ENCODE measurements around the gene C8G.

The C8G gene

GRCh38 chr9:136944519-136945332 is at the start of gene C8G, which contains the start of gene FBXW5:
C8G (plus strand) TSS chr9:136945243; CDS start chr9:136945321, 78 bp downstream.
FBXW5 (minus strand) TSS chr9:136944738; CDS start chr9:136944083, 655 bp downstream.
- peaks cover 12% of the 10 kb centered on the region for H3K36me3 Mint-ChIP-seq (ENCODE audit: low read depth)
- H3K9me3 Mint-ChIP-seq = no peaks in the 10 kb centered on the region
- peak within 1 kb of the TSS; percentile 79 for H3K4me3 Mint-ChIP-seq
- peaks cover 5% of the 10 kb centered on the region for H3K4me1 Mint-ChIP-seq (ENCODE audit: low read depth)
- H3K27ac Mint-ChIP-seq = peak within 1 kb of the TSS; percentile 84
- no peaks in the 10 kb centered on the region for H3K27me3 Mint-ChIP-seq (ENCODE audit: low read depth)
- peak; percentile 97 for DNase-seq (ENCODE audit: low spot score)

- H3K4me3 Mint-ChIP-seq = no peak overlapping the region
- peaks cover 38% of the 10 kb centered on the region for H3K36me3 Mint-ChIP-seq (ENCODE audit: low read depth)
- H3K9me3 Mint-ChIP-seq = no peaks in the 10 kb centered on the region
- no peaks in the 10 kb centered on the region for H3K27me3 Mint-ChIP-seq (ENCODE audit: low read depth)
- no peak overlapping the region for H3K27ac Mint-ChIP-seq
- DNase-seq (ENCODE audit: low spot score) = no peak
- peaks cover 14% of the 10 kb centered on the region for H3K4me1 Mint-ChIP-seq (ENCODE audit: low read depth)
These were observed 49.0 kb upstream of the C8G start for GRCh38 chr9:136896027-136896426.

- H3K4me3 Mint-ChIP-seq = no peak overlapping the region
- H3K36me3 Mint-ChIP-seq (ENCODE audit: low read depth) = peaks cover 46% of the 10 kb centered on the region
- H3K9me3 Mint-ChIP-seq = no peaks in the 10 kb centered on the region
- H3K4me1 Mint-ChIP-seq (ENCODE audit: low read depth) = peaks cover 35% of the 10 kb centered on the region
- H3K27ac Mint-ChIP-seq = no peak overlapping the region
- no peaks in the 10 kb centered on the region for H3K27me3 Mint-ChIP-seq (ENCODE audit: low read depth)
- DNase-seq (ENCODE audit: low spot score) = no peak
These were observed 46.5 kb upstream of the C8G start for GRCh38 chr9:136898483-136899100.

GRCh38 chr9:136899196-136899595 is 45.8 kb upstream of the C8G start:
- Mint-ChIP-seq H3K4me1 (ENCODE audit: low read depth) (peaks cover 34% of the 10 kb centered on the region), H3K27ac (peak overlapping the region; percentile 63), H3K9me3 (no peaks in the 10 kb centered on the region), H3K4me3 (no peak overlapping the region), H3K27me3 (ENCODE audit: low read depth) (no peaks in the 10 kb centered on the region), H3K36me3 (ENCODE audit: low read depth) (peaks cover 45% of the 10 kb centered on the region)
- DNase-seq (ENCODE audit: low spot score) = no peak

- H3K4me3 Mint-ChIP-seq = no peak overlapping the region
- no peak for DNase-seq (ENCODE audit: low spot score)
- H3K36me3 Mint-ChIP-seq (ENCODE audit: low read depth) = peaks cover 42% of the 10 kb centered on the region
- H3K27me3 Mint-ChIP-seq (ENCODE audit: low read depth) = no peaks in the 10 kb centered on the region
- no peaks in the 10 kb centered on the region for H3K9me3 Mint-ChIP-seq
- peaks cover 36% of the 10 kb centered on the region for H3K4me1 Mint-ChIP-seq (ENCODE audit: low read depth)
- peak overlapping the region; percentile 94 for H3K27ac Mint-ChIP-seq
These were observed 44.5 kb upstream of the C8G start for GRCh38 chr9:136900556-136900955.

GRCh38 chr9:136900988-136901515 is 44.0 kb upstream of the C8G start:
- Mint-ChIP-seq H3K4me1 (ENCODE audit: low read depth) (peaks cover 36% of the 10 kb centered on the region), H3K9me3 (no peaks in the 10 kb centered on the region), H3K27ac (peak overlapping the region; percentile 94), H3K36me3 (ENCODE audit: low read depth) (peaks cover 45% of the 10 kb centered on the region), H3K27me3 (ENCODE audit: low read depth) (no peaks in the 10 kb centered on the region), H3K4me3 (peak overlapping the region; percentile 68)
- DNase-seq (ENCODE audit: low spot score) = no peak

- peak; percentile 85 for DNase-seq (ENCODE audit: low spot score)
- Mint-ChIP-seq H3K4me3 (peak overlapping the region; percentile 68), H3K27me3 (ENCODE audit: low read depth) (no peaks in the 10 kb centered on the region), H3K4me1 (ENCODE audit: low read depth) (peaks cover 37% of the 10 kb centered on the region), H3K9me3 (no peaks in the 10 kb centered on the region), H3K36me3 (ENCODE audit: low read depth) (peaks cover 50% of the 10 kb centered on the region), H3K27ac (peak overlapping the region; percentile 94)
These were observed 43.4 kb upstream of the C8G start for GRCh38 chr9:136901516-136902258.

GRCh38 chr9:136902259-136902821 is 42.7 kb upstream of the C8G start:
- H3K4me3 Mint-ChIP-seq = peak overlapping the region; percentile 68
- no peaks in the 10 kb centered on the region for H3K27me3 Mint-ChIP-seq (ENCODE audit: low read depth)
- H3K4me1 Mint-ChIP-seq (ENCODE audit: low read depth) = peaks cover 33% of the 10 kb centered on the region
- H3K27ac Mint-ChIP-seq = peak overlapping the region; percentile 94
- no peaks in the 10 kb centered on the region for H3K9me3 Mint-ChIP-seq
- peak; percentile 92 for DNase-seq (ENCODE audit: low spot score)
- peaks cover 55% of the 10 kb centered on the region for H3K36me3 Mint-ChIP-seq (ENCODE audit: low read depth)

GRCh38 chr9:136903041-136903554 is 41.9 kb upstream of the C8G start:
- no peak for DNase-seq (ENCODE audit: low spot score)
- Mint-ChIP-seq H3K27me3 (ENCODE audit: low read depth) (no peaks in the 10 kb centered on the region), H3K9me3 (no peaks in the 10 kb centered on the region), H3K4me3 (peak overlapping the region; percentile 68), H3K4me1 (ENCODE audit: low read depth) (peaks cover 33% of the 10 kb centered on the region), H3K27ac (peak overlapping the region; percentile 94), H3K36me3 (ENCODE audit: low read depth) (peaks cover 60% of the 10 kb centered on the region)

- H3K27ac Mint-ChIP-seq = no peak overlapping the region
These were observed 38.8 kb upstream of the C8G start for GRCh38 chr9:136906266-136906665.

GRCh38 chr9:136907011-136907914 is 37.8 kb upstream of the C8G start:
- Mint-ChIP-seq H3K4me1 (ENCODE audit: low read depth) (peaks cover 14% of the 10 kb centered on the region), H3K27ac (no peak overlapping the region), H3K36me3 (ENCODE audit: low read depth) (peaks cover 51% of the 10 kb centered on the region), H3K27me3 (ENCODE audit: low read depth) (no peaks in the 10 kb centered on the region), H3K9me3 (no peaks in the 10 kb centered on the region), H3K4me3 (no peak overlapping the region)
- no peak for DNase-seq (ENCODE audit: low spot score)

More at GRCh38 chr9:136906266-136906665, 38.8 kb upstream of the C8G start:
- H3K4me3 Mint-ChIP-seq = no peak overlapping the region
- peaks cover 24% of the 10 kb centered on the region for H3K4me1 Mint-ChIP-seq (ENCODE audit: low read depth)
- DNase-seq (ENCODE audit: low spot score) = no peak
- H3K36me3 Mint-ChIP-seq (ENCODE audit: low read depth) = peaks cover 58% of the 10 kb centered on the region
- no peaks in the 10 kb centered on the region for H3K9me3 Mint-ChIP-seq
- no peaks in the 10 kb centered on the region for H3K27me3 Mint-ChIP-seq (ENCODE audit: low read depth)

- no peak for DNase-seq (ENCODE audit: low spot score)
- no peak overlapping the region for H3K4me3 Mint-ChIP-seq
- no peaks in the 10 kb centered on the region for H3K27me3 Mint-ChIP-seq (ENCODE audit: low read depth)
- peaks cover 2% of the 10 kb centered on the region for H3K4me1 Mint-ChIP-seq (ENCODE audit: low read depth)
- no peak overlapping the region for H3K27ac Mint-ChIP-seq
- H3K9me3 Mint-ChIP-seq = no peaks in the 10 kb centered on the region
- H3K36me3 Mint-ChIP-seq (ENCODE audit: low read depth) = peaks cover 42% of the 10 kb centered on the region
These were observed 34.7 kb upstream of the C8G start for GRCh38 chr9:136910197-136910900.

All from T-helper 2 cell treated with Interferon-gamma antibody and Interleukin-4, amounts not matched to agents 5 μg/mL and 100 μg/mL, for 36 hours (primary cell).